Putamen (tissue), 1 donor: ENCODE measurements around the gene CACNA2D3.

ENCODE experiments used
- DNase-seq: peaks from one replicate; pipeline ENCODE4 v3.0.0-alpha.2; 2016; ENCODE audit warnings: low spot score

The CACNA2D3 gene

GRCh38 chr3:54849360-54849759 lies 727.0 kb downstream of the CACNA2D3 start:
- no peak for DNase-seq

- DNase-seq: no peak
These were observed 728.2 kb downstream of the CACNA2D3 start for GRCh38 chr3:54850484-54851018.

- DNase-seq: peak; percentile 53
These were observed 731.4 kb downstream of the CACNA2D3 start for GRCh38 chr3:54853573-54854404.

- DNase-seq: no peak
These were observed 733.9 kb downstream of the CACNA2D3 start for GRCh38 chr3:54856271-54856670.

- no peak for DNase-seq
These were observed 735.0 kb downstream of the CACNA2D3 start for GRCh38 chr3:54857343-54857742.

- no peak for DNase-seq
These were observed 735.9 kb downstream of the CACNA2D3 start for GRCh38 chr3:54858093-54858785.

GRCh38 chr3:54859184-54859583 lies 736.8 kb downstream of the CACNA2D3 start:
- no peak for DNase-seq

GRCh38 chr3:54861248-54862067 lies 739.1 kb downstream of the CACNA2D3 start:
- DNase-seq: no peak

- no peak for DNase-seq
These were observed 740.2 kb downstream of the CACNA2D3 start for GRCh38 chr3:54862526-54862925.

- DNase-seq: no peak
These were observed 741.0 kb downstream of the CACNA2D3 start for GRCh38 chr3:54863366-54863765.

- no peak for DNase-seq
These were observed 741.4 kb downstream of the CACNA2D3 start for GRCh38 chr3:54863786-54864185.

- DNase-seq: no peak
These were observed 743.0 kb downstream of the CACNA2D3 start for GRCh38 chr3:54865316-54865715.

- DNase-seq: no peak
These were observed 743.9 kb downstream of the CACNA2D3 start for GRCh38 chr3:54866251-54866650.

- DNase-seq: peak; percentile 51
These were observed 748.1 kb downstream of the CACNA2D3 start for GRCh38 chr3:54870423-54870822.

- no peak for DNase-seq
These were observed 749.5 kb downstream of the CACNA2D3 start for GRCh38 chr3:54871867-54872266.

- no peak for DNase-seq
These were observed 751.0 kb downstream of the CACNA2D3 start for GRCh38 chr3:54873059-54874010.

- DNase-seq: no peak
These were observed 752.6 kb downstream of the CACNA2D3 start for GRCh38 chr3:54874816-54875556.

- DNase-seq: no peak
These were observed 753.4 kb downstream of the CACNA2D3 start for GRCh38 chr3:54875596-54876268.

GRCh38 chr3:54876694-54877093 lies 754.3 kb downstream of the CACNA2D3 start:
- DNase-seq: no peak

- DNase-seq: no peak
These were observed 755.4 kb downstream of the CACNA2D3 start for GRCh38 chr3:54877730-54878129.
